SU-DHL-6 (cell line): ENCODE measurements around the gene LY6G6D.

Experiments used
- H2AFZ ChIP-seq: fragments of 200-600 bp; sonication (generic); 2 replicates; pipeline ENCODE4 v1.6.1; 2014; ENCODE audit warnings: low read depth, mild to moderate bottlenecking, moderate library complexity, mixed read lengths, antibody characterized with exemption, low read length; ENCODE audit not compliant: severe bottlenecking
- H3F3A ChIP-seq: fragments of 200-600 bp; shearing (Covaris generic); 2 replicates; pipeline ENCODE4 v1.6.0; 2016; ENCODE audit warnings: antibody characterized with exemption, mild to moderate bottlenecking; ENCODE audit not compliant: insufficient read depth
- H3K27ac ChIP-seq: fragments of 200-600 bp; sonication (generic); 2 replicates; pipeline ENCODE4 v1.5.1; 2016; ENCODE audit warnings: low read depth, mild to moderate bottlenecking, low read length, moderate library complexity, mixed read lengths
- H3K27me3 ChIP-seq: fragments of 200-600 bp; sonication (generic), shearing (Covaris generic); 2 replicates; pipeline ENCODE4 v1.6.0; 2014; ENCODE audit warnings: mild to moderate bottlenecking, low read length
- H3K36me3 ChIP-seq: fragments of 200-600 bp; sonication (generic); 2 replicates; pipeline ENCODE4 v1.6.1; 2014; ENCODE audit warnings: mild to moderate bottlenecking, low read length, mixed read lengths
- H3K4me2 ChIP-seq: fragments of 300-600, 200-600 bp; shearing (Covaris generic), sonication (generic); 2 replicates; pipeline ENCODE4 v1.6.0; 2014; ENCODE audit warnings: low read length, low read depth, mild to moderate bottlenecking; ENCODE audit not compliant: poor library complexity, severe bottlenecking
- H3K4me3 ChIP-seq: fragments of 200-600 bp; sonication (generic); 2 replicates; pipeline ENCODE4 v1.5.1; 2014; ENCODE audit warnings: antibody characterized with exemption, low read length, mild to moderate bottlenecking, mixed read lengths; ENCODE audit not compliant: insufficient read depth, poor library complexity, severe bottlenecking
- H3K79me2 ChIP-seq: fragments of 200-600 bp; sonication (generic); 2 replicates; pipeline ENCODE4 v1.6.1; 2014; ENCODE audit warnings: mild to moderate bottlenecking, low read length, moderate library complexity; ENCODE audit not compliant: insufficient read depth
- H3K9ac ChIP-seq: fragments of 200-600 bp; sonication (generic); 2 replicates; pipeline ENCODE4 v1.7.0; 2014; ENCODE audit warnings: mild to moderate bottlenecking, low read length
- H3K9me2 ChIP-seq: fragments of 200-600 bp; sonication (generic); replicated peaks from 2 replicates; pipeline ENCODE4 v1.6.1; 2014; ENCODE audit warnings: low read length; ENCODE audit not compliant: insufficient read depth
- H3K9me3 ChIP-seq: fragments of 200-600 bp; sonication (generic); 2 replicates; pipeline ENCODE4 v1.6.1; 2014; ENCODE audit warnings: low read length, mixed read lengths; ENCODE audit not compliant: insufficient read depth
- H4K20me1 ChIP-seq: fragments of 200-600 bp; sonication (generic); 2 replicates; pipeline ENCODE4 v1.6.1; 2014; ENCODE audit warnings: low read depth, mild to moderate bottlenecking, antibody characterized with exemption, low read length, moderate library complexity, mixed read lengths
- EZH2phosphoT487 ChIP-seq: fragments of 200-600 bp; sonication (generic), shearing (Covaris generic); conservative IDR thresholded peaks from 2 replicates; pipeline ENCODE4 v1.6.1; 2018; ENCODE audit warnings: mild to moderate bottlenecking, antibody characterized with exemption, low read length, moderate library complexity, mixed read lengths
- TF ChIP-seq, protein P1 (sequence below): fragments of 200-600 bp; sonication (generic); IDR thresholded peaks from one replicate; pipeline ENCODE4 v1.5.1; 2017; ENCODE audit warnings: antibody characterized with exemption, mild to moderate bottlenecking, low read length, moderate library complexity; ENCODE audit not compliant: insufficient read depth, poor library complexity, severe bottlenecking

LY6G6D gene

GRCh38 chr6:31718265-31718664, 3.1 kb downstream of the LY6G6D start:
- no peak overlapping the region for H3K27ac ChIP-seq
- H3K9me3 ChIP-seq: no peaks in the 10 kb centered on the region
- no peaks in the 10 kb centered on the region for H3K36me3 ChIP-seq
- H2AFZ ChIP-seq: no peak overlapping the region
- H3K79me2 ChIP-seq: no peaks in the 10 kb centered on the region
- TF ChIP-seq EZH2phosphoT487: no peak
- TF ChIP-seq, protein P1, sequence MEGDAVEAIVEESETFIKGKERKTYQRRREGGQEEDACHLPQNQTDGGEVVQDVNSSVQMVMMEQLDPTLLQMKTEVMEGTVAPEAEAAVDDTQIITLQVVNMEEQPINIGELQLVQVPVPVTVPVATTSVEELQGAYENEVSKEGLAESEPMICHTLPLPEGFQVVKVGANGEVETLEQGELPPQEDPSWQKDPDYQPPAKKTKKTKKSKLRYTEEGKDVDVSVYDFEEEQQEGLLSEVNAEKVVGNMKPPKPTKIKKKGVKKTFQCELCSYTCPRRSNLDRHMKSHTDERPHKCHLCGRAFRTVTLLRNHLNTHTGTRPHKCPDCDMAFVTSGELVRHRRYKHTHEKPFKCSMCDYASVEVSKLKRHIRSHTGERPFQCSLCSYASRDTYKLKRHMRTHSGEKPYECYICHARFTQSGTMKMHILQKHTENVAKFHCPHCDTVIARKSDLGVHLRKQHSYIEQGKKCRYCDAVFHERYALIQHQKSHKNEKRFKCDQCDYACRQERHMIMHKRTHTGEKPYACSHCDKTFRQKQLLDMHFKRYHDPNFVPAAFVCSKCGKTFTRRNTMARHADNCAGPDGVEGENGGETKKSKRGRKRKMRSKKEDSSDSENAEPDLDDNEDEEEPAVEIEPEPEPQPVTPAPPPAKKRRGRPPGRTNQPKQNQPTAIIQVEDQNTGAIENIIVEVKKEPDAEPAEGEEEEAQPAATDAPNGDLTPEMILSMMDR: no peak
- no peaks in the 10 kb centered on the region for H3K27me3 ChIP-seq
- no peak overlapping the region for H3K9ac ChIP-seq
- no peak overlapping the region for H3K4me3 ChIP-seq
- H4K20me1 ChIP-seq: no peaks in the 10 kb centered on the region
- no peaks in the 10 kb centered on the region for H3F3A ChIP-seq
- H3K9me2 ChIP-seq: no peaks in the 10 kb centered on the region
- H3K4me2 ChIP-seq: no peak overlapping the region

GRCh38 chr6:31719001-31719400, 3.9 kb downstream of the LY6G6D start:
- H3K9me3 ChIP-seq: no peaks in the 10 kb centered on the region
- no peak overlapping the region for H2AFZ ChIP-seq
- H4K20me1 ChIP-seq: no peaks in the 10 kb centered on the region
- H3K79me2 ChIP-seq: no peaks in the 10 kb centered on the region
- H3F3A ChIP-seq: no peaks in the 10 kb centered on the region
- no peak overlapping the region for H3K4me2 ChIP-seq
- H3K9me2 ChIP-seq: no peaks in the 10 kb centered on the region
- no peaks in the 10 kb centered on the region for H3K36me3 ChIP-seq
- no peak overlapping the region for H3K4me3 ChIP-seq
- no peak for TF ChIP-seq EZH2phosphoT487
- TF ChIP-seq, protein P1: no peak
- no peaks in the 10 kb centered on the region for H3K27me3 ChIP-seq
- no peak overlapping the region for H3K9ac ChIP-seq
- no peak overlapping the region for H3K27ac ChIP-seq

DNA sequence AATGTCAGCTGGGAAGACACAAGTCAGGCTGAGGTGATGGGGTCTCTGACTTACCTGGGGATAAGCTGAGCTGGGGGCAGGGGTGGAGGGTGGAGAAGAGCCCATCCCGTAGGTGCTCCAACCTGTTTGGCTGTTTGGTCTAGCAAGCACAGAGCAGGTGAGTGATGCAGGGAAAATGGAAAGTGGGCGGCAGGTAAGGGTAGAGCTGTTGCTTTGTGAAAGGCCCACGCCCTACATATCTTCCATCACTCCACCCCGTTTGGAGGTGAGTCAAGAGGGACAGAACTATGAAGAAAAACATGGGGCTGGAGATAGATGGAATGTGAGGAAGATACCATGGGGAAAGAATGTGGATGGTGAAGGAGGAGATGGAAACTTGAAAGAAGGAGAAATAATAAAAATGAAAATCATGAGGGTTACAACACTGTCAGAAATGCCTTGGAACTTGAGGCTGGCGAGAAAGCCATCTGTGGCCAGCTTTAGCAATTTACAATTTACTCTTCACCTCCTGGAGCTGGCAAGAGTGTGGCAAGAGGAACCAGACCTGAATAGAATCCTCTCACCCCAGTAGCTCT, 5.1 kb downstream of the LY6G6D start:
- H3K4me2 ChIP-seq: no peak overlapping the region
- no peaks in the 10 kb centered on the region for H3K9me2 ChIP-seq
- no peak overlapping the region for H3K27ac ChIP-seq
- no peaks in the 10 kb centered on the region for H3F3A ChIP-seq
- H4K20me1 ChIP-seq: no peaks in the 10 kb centered on the region
- H3K9me3 ChIP-seq: no peaks in the 10 kb centered on the region
- TF ChIP-seq EZH2phosphoT487: no peak
- TF ChIP-seq, protein P1: no peak
- H3K79me2 ChIP-seq: no peaks in the 10 kb centered on the region
- no peak overlapping the region for H3K4me3 ChIP-seq
- H2AFZ ChIP-seq: no peak overlapping the region
- no peaks in the 10 kb centered on the region for H3K36me3 ChIP-seq
- no peak overlapping the region for H3K9ac ChIP-seq
- no peaks in the 10 kb centered on the region for H3K27me3 ChIP-seq
